ENCODE measurements around the gene SPPL2A.

The SPPL2A gene

GRCh38 chr15:50726315-50726714 lies 39.2 kb downstream of the SPPL2A start:
- no peak for DNase-seq (ENCODE audit: low read depth)
- TF ChIP-seq CTCF (IDR thresholded peaks at IDR 0.05; ENCODE audit: low read depth, low read length, missing control alignments), result no peak
- H3K4me3 ChIP-seq (ENCODE audit: low read depth, low read length), result no peak overlapping the region

- no peak for DNase-seq (ENCODE audit: low read depth)
- TF ChIP-seq CTCF (IDR thresholded peaks at IDR 0.05; ENCODE audit: low read depth, low read length, missing control alignments), result no peak
- no peak overlapping the region for H3K4me3 ChIP-seq (ENCODE audit: low read depth, low read length)
Measured at GRCh38 chr15:50718700-50719125, 46.8 kb downstream of the SPPL2A start.

GRCh38 chr15:50712018-50712417 lies 53.5 kb downstream of the SPPL2A start:
- no peak for TF ChIP-seq CTCF (IDR thresholded peaks at IDR 0.05; ENCODE audit: low read depth, low read length, missing control alignments)
- DNase-seq (ENCODE audit: low read depth), result no peak
- no peak overlapping the region for H3K4me3 ChIP-seq (ENCODE audit: low read depth, low read length)

GRCh38 chr15:50710585-50710984 lies 54.9 kb downstream of the SPPL2A start:
- no peak for TF ChIP-seq CTCF (IDR thresholded peaks at IDR 0.05; ENCODE audit: low read depth, low read length, missing control alignments)
- no peak for DNase-seq (ENCODE audit: low read depth)

GRCh38 chr15:50707878-50708427 lies 57.6 kb downstream of the SPPL2A start:
- H3K4me3 ChIP-seq (ENCODE audit: low read depth, low read length), result no peak overlapping the region
- no peak for DNase-seq (ENCODE audit: low read depth)
- no peak for TF ChIP-seq CTCF (IDR thresholded peaks at IDR 0.05; ENCODE audit: low read depth, low read length, missing control alignments)

More at GRCh38 chr15:50710585-50710984, 54.9 kb downstream of the SPPL2A start:
- H3K4me3 ChIP-seq (ENCODE audit: low read depth, low read length), result no peak overlapping the region

GRCh38 chr15:50702762-50703334 lies 62.7 kb downstream of the SPPL2A start:
- no peak for DNase-seq (ENCODE audit: low read depth)
- TF ChIP-seq CTCF (IDR thresholded peaks at IDR 0.05; ENCODE audit: low read depth, low read length, missing control alignments), result no peak
- no peak overlapping the region for H3K4me3 ChIP-seq (ENCODE audit: low read depth, low read length)

- H3K4me3 ChIP-seq (ENCODE audit: low read depth, low read length), result no peak overlapping the region
- TF ChIP-seq CTCF (IDR thresholded peaks at IDR 0.05; ENCODE audit: low read depth, low read length, missing control alignments), result no peak
- no peak for DNase-seq (ENCODE audit: low read depth)
Measured at GRCh38 chr15:50698101-50698500, 67.4 kb downstream of the SPPL2A start.

All from GM12864 (cell line).